Activated CD4-positive, alpha-beta memory T cell treated with anti-CD3 and anti-CD28 coated beads, Interleukin-2, amount 10 ng/mL, durations not matched to agents 7 days and 5 days (primary cell): ENCODE results near the gene UBN1. TPM values are rescaled to one million over a fixed set of nuclear protein-coding genes. Genes with fewer than 3 reads are reported as not detected.

Source experiments
- CTCF ChIA-PET: fragments of 350-600 bp; sonication (Branson Sonifier 250); formaldehyde crosslinking; loops from one replicate; lab custom pipeline; 2021; ENCODE audit warnings: antibody characterized with exemption, inconsistent platforms; lab: Charles Lee
- POLR2A ChIA-PET: fragments of 350-600 bp; sonication (Branson Sonifier 250); formaldehyde crosslinking; loops from one replicate; lab custom pipeline; 2021; ENCODE audit warnings: antibody characterized with exemption; lab: Charles Lee
- DNase-seq: peaks from one replicate; pipeline ENCODE4 v3.0.0-alpha.2; 2020
- H3K27ac Mint-ChIP-seq: one replicate; pipeline ENCODE4 v1.8.0; 2021; ENCODE audit warnings: mild to moderate bottlenecking, mixed read lengths
- H3K27me3 Mint-ChIP-seq: one replicate; pipeline ENCODE4 v1.8.0; 2021; ENCODE audit warnings: mixed read lengths
- H3K36me3 Mint-ChIP-seq: one replicate; pipeline ENCODE4 v1.8.0; 2021; ENCODE audit warnings: low read depth, mixed read lengths
- H3K4me1 Mint-ChIP-seq: one replicate; pipeline ENCODE4 v1.8.0; 2021; ENCODE audit warnings: mixed read lengths
- H3K4me3 Mint-ChIP-seq: one replicate; pipeline ENCODE4 v1.8.0; 2021; ENCODE audit warnings: mild to moderate bottlenecking, mixed read lengths
- H3K9me3 Mint-ChIP-seq: one replicate; pipeline ENCODE4 v1.8.0; 2021; ENCODE audit warnings: mixed read lengths
- total RNA-seq, 2 experiments: library from RNA; stranded (reverse); gene quantifications; one replicate each; pipeline ENCODE4 v1.2.3, GENCODE V29; 2021

The UBN1 gene
- total RNA-seq, 2 experiments from 2014 or later, result 39.2 to 39.6 TPM

- CTCF ChIA-PET, result no interaction called here
- H3K27me3 Mint-ChIP-seq, result no peaks in the 10 kb centered on the region
- no peaks in the 10 kb centered on the region for H3K9me3 Mint-ChIP-seq
- DNase-seq, result no peak
- H3K4me1 Mint-ChIP-seq, result peaks cover 5% of the 10 kb centered on the region
- no peak overlapping the region for H3K4me3 Mint-ChIP-seq
- POLR2A ChIA-PET, result no interaction called here
- H3K36me3 Mint-ChIP-seq, result peaks cover 66% of the 10 kb centered on the region
- H3K27ac Mint-ChIP-seq, result no peak overlapping the region
These were observed 18.5 kb upstream of the UBN1 start for GRCh38 chr16:4828567-4829321.

GRCh38 chr16:4830408-4830807 lies 16.9 kb upstream of the UBN1 start:
- CTCF ChIA-PET, result interaction anchor here (0.6 kb wide), 1 partner anchor 20 kb away, joined by 3 read pairs; no protein-coding TSS in a partner anchor
- no peaks in the 10 kb centered on the region for H3K27me3 Mint-ChIP-seq
- no peak overlapping the region for H3K4me3 Mint-ChIP-seq
- POLR2A ChIA-PET, result interaction anchor here (0.9 kb wide), 1 partner anchor 16 kb away, joined by 3 read pairs; no protein-coding TSS in a partner anchor
- no peak for DNase-seq
- peaks cover 55% of the 10 kb centered on the region for H3K36me3 Mint-ChIP-seq
- no peak overlapping the region for H3K27ac Mint-ChIP-seq
- peaks cover 11% of the 10 kb centered on the region for H3K4me1 Mint-ChIP-seq
- H3K9me3 Mint-ChIP-seq, result no peaks in the 10 kb centered on the region

GRCh38 chr16:4831616-4832015 lies 15.7 kb upstream of the UBN1 start:
- Mint-ChIP-seq H3K36me3 (peaks cover 58% of the 10 kb centered on the region), H3K4me1 (peaks cover 11% of the 10 kb centered on the region), H3K27me3 (no peaks in the 10 kb centered on the region), H3K4me3 (no peak overlapping the region), H3K9me3 (no peaks in the 10 kb centered on the region), H3K27ac (no peak overlapping the region)
- DNase-seq, result no peak
- CTCF ChIA-PET, result no interaction called here
- POLR2A ChIA-PET, result no interaction called here

GRCh38 chr16:4832698-4833343 lies 14.5 kb upstream of the UBN1 start:
- no peak for DNase-seq
- Mint-ChIP-seq H3K9me3 (no peaks in the 10 kb centered on the region), H3K4me1 (peaks cover 11% of the 10 kb centered on the region), H3K4me3 (no peak overlapping the region), H3K27ac (no peak overlapping the region), H3K36me3 (peaks cover 59% of the 10 kb centered on the region), H3K27me3 (no peaks in the 10 kb centered on the region)
- ChIA-PET POLR2A (interaction anchor here (1.0 kb wide), 1 partner anchor 14 kb away, joined by 9 read pairs; the partner anchor contains the start of genes GLYR1 and UBN1), CTCF (interaction anchor here (1.1 kb wide), 1 partner anchor 14 kb away, joined by 3 read pairs; no protein-coding TSS in a partner anchor)

GRCh38 chr16:4833584-4833983 lies 13.7 kb upstream of the UBN1 start:
- Mint-ChIP-seq H3K27me3 (no peaks in the 10 kb centered on the region), H3K9me3 (no peaks in the 10 kb centered on the region), H3K36me3 (peaks cover 60% of the 10 kb centered on the region), H3K27ac (no peak overlapping the region), H3K4me3 (no peak overlapping the region), H3K4me1 (peaks cover 11% of the 10 kb centered on the region)
- POLR2A ChIA-PET, result interaction anchor here (1.0 to 1.4 kb wide), 2 partner anchors 14 to 31 kb away, joined by 3 to 9 read pairs; partner anchors contain the start of genes GLYR1, ROGDI and UBN1
- CTCF ChIA-PET, result interaction anchor here (0.7 to 1.1 kb wide), 2 partner anchors 13 to 800 kb away, joined by 3 to 4 read pairs; no protein-coding TSS in a partner anchor
- no peak for DNase-seq

GRCh38 chr16:4836727-4837126 lies 10.6 kb upstream of the UBN1 start:
- peaks cover 13% of the 10 kb centered on the region for H3K4me1 Mint-ChIP-seq
- DNase-seq, result no peak
- no peak overlapping the region for H3K4me3 Mint-ChIP-seq
- no peaks in the 10 kb centered on the region for H3K27me3 Mint-ChIP-seq
- ChIA-PET CTCF (no interaction called here), POLR2A (interaction anchor here (2.4 kb wide), 1 partner anchor 11 kb away, joined by 14 read pairs; the partner anchor contains the start of genes GLYR1 and UBN1)
- no peak overlapping the region for H3K27ac Mint-ChIP-seq
- no peaks in the 10 kb centered on the region for H3K9me3 Mint-ChIP-seq
- H3K36me3 Mint-ChIP-seq, result peaks cover 68% of the 10 kb centered on the region

GRCh38 chr16:4837733-4838501 lies 9.4 kb upstream of the UBN1 start:
- Mint-ChIP-seq H3K27me3 (no peaks in the 10 kb centered on the region), H3K36me3 (peaks cover 65% of the 10 kb centered on the region), H3K9me3 (no peaks in the 10 kb centered on the region), H3K4me3 (no peak overlapping the region), H3K27ac (no peak overlapping the region), H3K4me1 (peaks cover 13% of the 10 kb centered on the region)
- no peak for DNase-seq
- ChIA-PET CTCF (no interaction called here), POLR2A (interaction anchor here (0.9 kb wide), 1 partner anchor 35 kb away, joined by 3 read pairs; the partner anchor contains the start of gene ROGDI)

- POLR2A ChIA-PET, result no interaction called here
- DNase-seq, result no peak
- H3K36me3 Mint-ChIP-seq, result peaks cover 75% of the 10 kb centered on the region
- peaks cover 6% of the 10 kb centered on the region for H3K4me1 Mint-ChIP-seq
- no peaks in the 10 kb centered on the region for H3K9me3 Mint-ChIP-seq
- CTCF ChIA-PET, result no interaction called here
- no peaks in the 10 kb centered on the region for H3K27me3 Mint-ChIP-seq
- no peak overlapping the region for H3K27ac Mint-ChIP-seq
- H3K4me3 Mint-ChIP-seq, result no peak overlapping the region
These were observed 7.3 kb upstream of the UBN1 start for GRCh38 chr16:4839942-4840341.

GRCh38 chr16:4840984-4841383 lies 6.3 kb upstream of the UBN1 start:
- H3K27ac Mint-ChIP-seq, result peak overlapping the region; percentile 37
- H3K4me3 Mint-ChIP-seq, result no peak overlapping the region
- peaks cover 14% of the 10 kb centered on the region for H3K4me1 Mint-ChIP-seq
- H3K27me3 Mint-ChIP-seq, result no peaks in the 10 kb centered on the region
- H3K9me3 Mint-ChIP-seq, result no peaks in the 10 kb centered on the region
- CTCF ChIA-PET, result no interaction called here
- peaks cover 83% of the 10 kb centered on the region for H3K36me3 Mint-ChIP-seq
- no peak for DNase-seq
- POLR2A ChIA-PET, result no interaction called here

- Mint-ChIP-seq H3K27me3 (no peaks in the 10 kb centered on the region), H3K4me1 (peaks cover 52% of the 10 kb centered on the region), H3K36me3 (peaks cover 43% of the 10 kb centered on the region), H3K4me3 (peak overlapping the region; percentile 86), H3K9me3 (no peaks in the 10 kb centered on the region), H3K27ac (peak overlapping the region; percentile 86)
- POLR2A ChIA-PET, result interaction anchor here (0.6 to 3.8 kb wide), 15 partner anchors 10 to 430 kb away, joined by 3 to 18 read pairs (median 4); partner anchors contain the start of genes ANKS3, CORO7, DNAAF8 and ROGDI
- peak; percentile 45 for DNase-seq
- CTCF ChIA-PET, result interaction anchor here (1.1 to 1.4 kb wide), 3 partner anchors 13 to 112 kb away, joined by 3 read pairs; partner anchors contain the start of genes ANKS3 and DNAAF8
These were observed 779 bp upstream of the UBN1 start for GRCh38 chr16:4846503-4846900.

GRCh38 chr16:4847774-4848587 lies 700 bp downstream of the UBN1 start:
- POLR2A ChIA-PET, result interaction anchor here (1.2 to 3.8 kb wide), 7 partner anchors 12 to 432 kb away, joined by 3 to 18 read pairs (median 9); partner anchors contain the start of genes ANKS3, CORO7, DNAAF8 and ROGDI
- H3K4me1 Mint-ChIP-seq, result peaks cover 65% of the 10 kb centered on the region
- no peaks in the 10 kb centered on the region for H3K9me3 Mint-ChIP-seq
- H3K4me3 Mint-ChIP-seq, result peak overlapping the region; percentile 82
- H3K27me3 Mint-ChIP-seq, result no peaks in the 10 kb centered on the region
- peaks cover 35% of the 10 kb centered on the region for H3K36me3 Mint-ChIP-seq
- CTCF ChIA-PET, result no interaction called here
- peak; percentile 48 for DNase-seq
- H3K27ac Mint-ChIP-seq, result peak overlapping the region; percentile 76

- ChIA-PET CTCF (no interaction called here), POLR2A (no interaction called here)
- Mint-ChIP-seq H3K4me3 (no peak overlapping the region), H3K36me3 (peaks cover 34% of the 10 kb centered on the region), H3K4me1 (peaks cover 61% of the 10 kb centered on the region), H3K27me3 (no peaks in the 10 kb centered on the region), H3K27ac (no peak overlapping the region), H3K9me3 (no peaks in the 10 kb centered on the region)
- no peak for DNase-seq
These were observed 2.9 kb downstream of the UBN1 start for GRCh38 chr16:4850211-4850610.
